ENCODE measurements around the gene DIS3L2. TPM values are rescaled to one million over a fixed set of nuclear protein-coding genes. Genes with fewer than 3 reads are reported as not detected.

Gene DIS3L2
- total RNA-seq, 1 experiment from 2014 or later = 32.6 TPM

DNA sequence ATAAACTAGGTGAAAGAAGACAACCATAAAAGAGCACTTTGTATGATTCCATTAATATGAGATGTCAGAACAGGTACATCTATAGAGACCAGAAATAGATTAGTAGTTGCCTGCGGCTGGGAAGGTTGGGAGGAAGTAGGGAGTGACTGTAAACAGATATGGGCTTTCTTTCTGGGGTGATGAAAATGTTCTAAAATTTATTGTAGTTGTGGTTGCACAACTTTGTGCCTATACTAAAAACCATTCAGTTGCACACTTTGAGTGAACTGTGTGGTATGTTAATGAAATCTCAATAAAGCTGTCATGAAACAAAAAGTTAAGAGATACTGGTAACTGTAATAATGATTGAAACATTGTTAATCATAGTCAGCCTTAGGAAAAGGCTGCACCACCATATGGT is 264.4 kb downstream of the DIS3L2 start:
- BruUV-seq (replicated peaks) = no TSS peak
- ChIA-PET CTCF (no interaction called here), POLR2A (no interaction called here)
- no peak overlapping the region for H3K27ac Mint-ChIP-seq (ENCODE audit: low read depth, unreplicated experiment)
- intact Hi-C loops (cut with micrococcal nuclease) = no loop called here
- no peaks in the 10 kb centered on the region for H3K27me3 Mint-ChIP-seq (ENCODE audit: insufficient read depth, unreplicated experiment)
- TF ChIP-seq, protein P1, sequence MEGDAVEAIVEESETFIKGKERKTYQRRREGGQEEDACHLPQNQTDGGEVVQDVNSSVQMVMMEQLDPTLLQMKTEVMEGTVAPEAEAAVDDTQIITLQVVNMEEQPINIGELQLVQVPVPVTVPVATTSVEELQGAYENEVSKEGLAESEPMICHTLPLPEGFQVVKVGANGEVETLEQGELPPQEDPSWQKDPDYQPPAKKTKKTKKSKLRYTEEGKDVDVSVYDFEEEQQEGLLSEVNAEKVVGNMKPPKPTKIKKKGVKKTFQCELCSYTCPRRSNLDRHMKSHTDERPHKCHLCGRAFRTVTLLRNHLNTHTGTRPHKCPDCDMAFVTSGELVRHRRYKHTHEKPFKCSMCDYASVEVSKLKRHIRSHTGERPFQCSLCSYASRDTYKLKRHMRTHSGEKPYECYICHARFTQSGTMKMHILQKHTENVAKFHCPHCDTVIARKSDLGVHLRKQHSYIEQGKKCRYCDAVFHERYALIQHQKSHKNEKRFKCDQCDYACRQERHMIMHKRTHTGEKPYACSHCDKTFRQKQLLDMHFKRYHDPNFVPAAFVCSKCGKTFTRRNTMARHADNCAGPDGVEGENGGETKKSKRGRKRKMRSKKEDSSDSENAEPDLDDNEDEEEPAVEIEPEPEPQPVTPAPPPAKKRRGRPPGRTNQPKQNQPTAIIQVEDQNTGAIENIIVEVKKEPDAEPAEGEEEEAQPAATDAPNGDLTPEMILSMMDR (IDR thresholded peaks at IDR 0.05; ENCODE audit: unreplicated experiment) = no peak
- DNase-seq (ENCODE audit: unreplicated experiment) = no peak
- H3K9me3 Mint-ChIP-seq (ENCODE audit: unreplicated experiment) = no peaks in the 10 kb centered on the region
- H3K4me3 Mint-ChIP-seq (ENCODE audit: unreplicated experiment) = no peak overlapping the region
- no peaks in the 10 kb centered on the region for H3K4me1 Mint-ChIP-seq (ENCODE audit: insufficient read depth, unreplicated experiment)
- H3K36me3 Mint-ChIP-seq (ENCODE audit: insufficient read depth, unreplicated experiment) = peaks cover 14% of the 10 kb centered on the region

- Mint-ChIP-seq H3K9me3 (ENCODE audit: unreplicated experiment) (no peaks in the 10 kb centered on the region), H3K36me3 (ENCODE audit: insufficient read depth, unreplicated experiment) (peaks cover 8% of the 10 kb centered on the region), H3K27ac (ENCODE audit: low read depth, unreplicated experiment) (no peak overlapping the region), H3K4me3 (ENCODE audit: unreplicated experiment) (no peak overlapping the region), H3K27me3 (ENCODE audit: insufficient read depth, unreplicated experiment) (no peaks in the 10 kb centered on the region), H3K4me1 (ENCODE audit: insufficient read depth, unreplicated experiment) (no peaks in the 10 kb centered on the region)
- ChIA-PET POLR2A (no interaction called here), CTCF (interaction anchor here (0.6 kb wide), 1 partner anchor 97 kb away, joined by 4 read pairs; no protein-coding TSS in a partner anchor)
- intact Hi-C loops (cut with micrococcal nuclease) = no loop called here
- TF ChIP-seq, protein P1 (IDR thresholded peaks at IDR 0.05; ENCODE audit: unreplicated experiment) = no peak
- no TSS peak for BruUV-seq (replicated peaks)
- DNase-seq (ENCODE audit: unreplicated experiment) = no peak
Observed at GRCh38 chr2:232228332-232228731, 266.8 kb downstream of the DIS3L2 start.

GRCh38 chr2:232228971-232229894 is 267.7 kb downstream of the DIS3L2 start:
- TF ChIP-seq, protein P1 (IDR thresholded peaks at IDR 0.05; ENCODE audit: unreplicated experiment) = no peak
- CTCF ChIA-PET = interaction anchor here (0.6 kb wide), 3 partner anchors 16 to 96 kb away, joined by 4 read pairs; no protein-coding TSS in a partner anchor
- POLR2A ChIA-PET = no interaction called here
- no peak for DNase-seq (ENCODE audit: unreplicated experiment)
- Mint-ChIP-seq H3K27ac (ENCODE audit: low read depth, unreplicated experiment) (no peak overlapping the region), H3K4me1 (ENCODE audit: insufficient read depth, unreplicated experiment) (no peaks in the 10 kb centered on the region), H3K27me3 (ENCODE audit: insufficient read depth, unreplicated experiment) (no peaks in the 10 kb centered on the region), H3K36me3 (ENCODE audit: insufficient read depth, unreplicated experiment) (peaks cover 7% of the 10 kb centered on the region), H3K4me3 (ENCODE audit: unreplicated experiment) (no peak overlapping the region), H3K9me3 (ENCODE audit: unreplicated experiment) (no peaks in the 10 kb centered on the region)
- no TSS peak for BruUV-seq (replicated peaks)
- intact Hi-C loops (cut with micrococcal nuclease) = no loop called here

DNA sequence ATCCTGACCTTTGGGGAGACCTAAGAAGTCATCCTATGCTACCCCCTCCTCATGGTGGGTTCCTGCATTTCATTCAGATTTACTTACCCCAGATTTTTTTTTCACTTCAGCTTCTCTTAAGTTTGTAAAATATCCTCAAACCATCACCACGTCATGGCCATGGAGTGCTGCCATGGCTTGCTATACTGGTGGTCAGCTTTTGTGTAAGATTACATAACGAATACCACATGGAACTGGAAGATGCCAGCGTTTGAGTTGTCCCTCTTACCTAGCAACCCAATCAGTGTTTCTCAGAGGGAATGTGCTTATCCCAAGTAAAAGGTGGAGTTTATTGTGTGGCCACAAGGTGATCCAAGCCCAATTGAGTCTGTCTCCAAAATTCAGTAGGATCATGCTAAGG is 268.4 kb downstream of the DIS3L2 start:
- H3K27me3 Mint-ChIP-seq (ENCODE audit: insufficient read depth, unreplicated experiment) = no peaks in the 10 kb centered on the region
- no TSS peak for BruUV-seq (replicated peaks)
- no peaks in the 10 kb centered on the region for H3K4me1 Mint-ChIP-seq (ENCODE audit: insufficient read depth, unreplicated experiment)
- no peak overlapping the region for H3K4me3 Mint-ChIP-seq (ENCODE audit: unreplicated experiment)
- no peaks in the 10 kb centered on the region for H3K9me3 Mint-ChIP-seq (ENCODE audit: unreplicated experiment)
- intact Hi-C loops (cut with micrococcal nuclease) = no loop called here
- POLR2A ChIA-PET = no interaction called here
- no peak overlapping the region for H3K27ac Mint-ChIP-seq (ENCODE audit: low read depth, unreplicated experiment)
- peaks cover 7% of the 10 kb centered on the region for H3K36me3 Mint-ChIP-seq (ENCODE audit: insufficient read depth, unreplicated experiment)
- TF ChIP-seq, protein P1 (IDR thresholded peaks at IDR 0.05; ENCODE audit: unreplicated experiment) = no peak
- CTCF ChIA-PET = no interaction called here
- no peak for DNase-seq (ENCODE audit: unreplicated experiment)
